ENCODE measurements around the gene ME3.

ME3 gene

GRCh38 chr11:86589856-86590589 is 82.4 kb downstream of the ME3 start:
- no peak for DNase-seq (ENCODE audit: low read depth in 2 of 3, low spot score in 2 of 3)

GRCh38 chr11:86589204-86589603 is 83.2 kb downstream of the ME3 start:
- no peak for DNase-seq (ENCODE audit: low read depth in 2 of 3, low spot score in 2 of 3)

DNA sequence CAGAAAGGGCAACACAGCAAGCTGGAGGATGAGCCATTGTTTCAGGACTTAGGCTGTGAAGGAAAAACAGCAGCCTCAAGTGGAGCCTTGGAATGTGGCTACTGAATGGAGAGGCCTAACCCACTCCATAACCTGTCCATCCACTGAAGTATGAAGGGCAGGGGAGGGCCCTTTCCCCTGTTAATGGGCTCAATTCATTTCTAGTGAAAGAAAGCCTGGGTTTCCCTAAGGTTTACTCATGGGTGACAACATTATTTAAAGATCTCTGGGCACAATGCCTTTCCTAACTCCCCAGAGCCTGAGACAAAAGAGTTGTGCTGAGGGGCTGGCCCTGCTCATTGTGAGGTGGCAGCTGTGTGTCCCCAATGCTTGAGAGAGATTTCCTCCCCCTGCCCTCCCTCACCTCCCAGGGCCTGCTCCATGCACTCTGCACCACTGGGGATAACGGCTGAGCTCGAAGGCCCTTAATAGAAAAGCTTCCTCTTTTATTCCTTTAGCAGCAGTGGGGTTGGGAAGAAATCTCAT is 83.8 kb downstream of the ME3 start:
- DNase-seq (ENCODE audit: low read depth in 2 of 3, low spot score in 2 of 3), result no peak

DNA sequence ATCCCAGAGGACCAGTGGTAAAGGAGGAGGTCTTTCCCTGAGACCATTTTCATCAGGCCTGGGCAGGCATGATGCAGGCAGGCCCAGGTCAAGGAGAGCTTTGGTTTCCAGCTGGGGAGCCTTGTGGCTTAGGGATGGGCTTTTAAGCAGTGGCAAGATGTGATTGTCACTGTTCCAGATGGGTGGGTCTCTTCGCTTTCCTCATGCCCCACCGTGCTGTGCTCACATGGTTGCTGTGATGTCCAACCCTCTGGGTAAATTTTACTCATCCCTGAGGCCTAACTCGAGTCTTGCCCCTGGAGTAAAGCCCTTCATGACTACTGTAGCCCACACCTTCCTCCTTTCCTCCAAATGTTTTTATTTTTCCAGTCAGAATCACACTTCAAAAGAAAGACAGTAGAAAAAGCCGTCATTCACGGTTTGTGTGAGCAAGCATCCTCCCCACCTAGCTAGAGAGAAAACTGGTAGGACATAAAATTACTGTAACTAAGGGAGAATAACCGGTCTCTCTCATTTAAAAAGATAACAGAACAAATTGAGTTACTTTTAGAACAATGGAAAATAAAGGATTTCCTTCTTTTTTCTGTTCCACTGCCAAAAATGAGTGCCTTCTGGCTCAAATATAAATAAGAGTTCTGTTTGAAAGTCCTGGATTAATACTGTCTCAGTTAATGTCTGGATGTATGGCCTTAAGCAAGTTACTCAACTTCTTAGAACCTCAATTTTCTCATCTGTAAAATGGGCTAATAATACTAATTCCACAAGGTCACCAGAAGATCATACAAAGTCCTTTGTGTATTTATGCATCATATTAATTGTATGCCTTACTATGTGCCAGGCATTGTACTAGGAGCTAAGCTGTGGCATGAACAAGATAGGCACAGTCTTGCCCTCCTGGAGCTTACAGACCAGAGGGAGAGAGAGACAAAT is 84.9 kb downstream of the ME3 start:
- DNase-seq (ENCODE audit: low read depth in 2 of 3, low spot score in 2 of 3), result no peak

- no peak for DNase-seq (ENCODE audit: low read depth in 2 of 3, low spot score in 2 of 3)
Measured at GRCh38 chr11:86586307-86586706, 86.1 kb downstream of the ME3 start.

- no peak for DNase-seq (ENCODE audit: low read depth in 2 of 3, low spot score in 2 of 3)
Measured at GRCh38 chr11:86582898-86583297, 89.5 kb downstream of the ME3 start.

GRCh38 chr11:86580535-86580934 is 91.9 kb downstream of the ME3 start:
- no peak for DNase-seq (ENCODE audit: low read depth in 2 of 3, low spot score in 2 of 3)

GRCh38 chr11:86579406-86579731 is 93.0 kb downstream of the ME3 start:
- no peak for DNase-seq (ENCODE audit: low read depth in 2 of 3, low spot score in 2 of 3)

DNA sequence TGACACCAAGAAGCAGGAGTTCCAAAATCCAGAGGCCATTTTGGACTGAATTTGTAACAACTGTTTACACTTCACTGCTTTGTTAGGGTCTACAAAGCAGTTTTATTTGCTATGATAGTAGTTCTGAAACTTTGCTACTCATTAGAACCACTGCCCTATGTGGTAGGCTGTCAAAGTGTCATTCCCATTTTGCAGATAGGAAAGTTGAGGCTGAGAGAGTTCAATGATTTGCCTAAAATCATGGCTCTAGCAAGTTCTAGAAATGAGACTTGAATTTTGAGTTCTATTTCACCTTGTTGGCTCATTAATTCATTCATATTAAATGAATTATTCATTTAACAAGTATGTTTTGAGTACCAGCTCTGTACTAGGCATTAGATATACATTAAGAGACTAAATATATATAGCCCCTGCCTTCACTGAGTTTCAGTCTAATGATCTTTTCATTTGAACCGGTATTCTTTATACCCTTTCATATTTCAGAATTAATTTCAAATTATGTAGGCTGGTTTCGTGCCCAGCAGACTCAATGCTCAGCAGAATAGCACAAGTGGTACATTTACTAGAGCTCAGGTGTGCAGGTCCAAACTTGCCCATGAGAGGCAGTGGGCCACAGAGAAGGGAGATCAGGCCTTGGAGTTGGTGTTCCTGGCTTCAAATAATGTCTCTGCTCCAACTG is 93.5 kb downstream of the ME3 start:
- no peak for DNase-seq (ENCODE audit: low read depth in 2 of 3, low spot score in 2 of 3)

DNA sequence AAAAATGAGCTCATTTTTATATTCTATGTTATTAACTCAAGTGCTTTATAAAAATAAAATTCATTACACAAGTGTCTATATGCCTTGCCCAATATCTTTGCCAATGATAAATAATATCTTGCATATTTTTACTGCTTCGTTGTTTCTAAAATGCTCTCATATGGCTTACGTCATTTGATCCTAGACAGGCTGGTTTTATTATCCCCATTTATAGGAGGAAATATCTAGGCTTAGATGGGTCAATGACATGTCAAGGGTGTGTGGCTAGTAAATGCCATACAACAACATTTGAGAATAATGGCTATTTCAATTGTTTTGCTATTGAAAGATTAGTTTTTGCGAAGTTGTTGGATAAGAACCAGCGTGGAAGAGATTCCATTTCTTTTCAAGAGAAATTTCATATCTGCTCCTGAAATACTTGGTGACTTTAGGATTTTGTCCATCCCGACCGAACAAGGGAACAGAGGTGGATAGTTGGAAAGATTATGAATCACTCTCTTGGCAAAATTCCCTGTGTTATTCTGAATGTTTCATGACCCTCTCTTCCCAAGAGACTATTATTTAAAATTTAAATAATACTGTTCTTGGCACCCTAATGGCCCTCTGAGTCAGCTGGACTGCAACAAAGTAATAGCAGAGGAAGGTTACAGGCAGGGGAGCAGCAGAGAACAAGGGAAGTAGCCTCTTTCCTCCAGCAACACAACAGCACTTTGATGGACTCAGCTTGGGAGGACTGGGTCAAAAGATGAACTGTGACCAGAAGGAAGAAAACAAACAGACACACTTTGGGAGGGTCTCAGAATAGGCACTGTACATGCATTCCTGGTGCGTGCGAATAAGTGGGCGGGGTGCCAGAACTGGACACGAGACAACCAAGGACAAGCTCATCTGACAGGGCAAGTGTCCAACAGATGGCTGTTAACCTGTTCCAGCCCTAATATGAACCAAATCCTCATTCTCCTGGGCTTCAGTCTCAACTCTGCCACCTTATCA is 94.5 kb downstream of the ME3 start:
- DNase-seq (ENCODE audit: low read depth in 2 of 3, low spot score in 2 of 3), result no peak

- no peak for DNase-seq (ENCODE audit: low read depth in 2 of 3, low spot score in 2 of 3)
Measured at GRCh38 chr11:86576946-86577624, 95.3 kb downstream of the ME3 start.

DNA sequence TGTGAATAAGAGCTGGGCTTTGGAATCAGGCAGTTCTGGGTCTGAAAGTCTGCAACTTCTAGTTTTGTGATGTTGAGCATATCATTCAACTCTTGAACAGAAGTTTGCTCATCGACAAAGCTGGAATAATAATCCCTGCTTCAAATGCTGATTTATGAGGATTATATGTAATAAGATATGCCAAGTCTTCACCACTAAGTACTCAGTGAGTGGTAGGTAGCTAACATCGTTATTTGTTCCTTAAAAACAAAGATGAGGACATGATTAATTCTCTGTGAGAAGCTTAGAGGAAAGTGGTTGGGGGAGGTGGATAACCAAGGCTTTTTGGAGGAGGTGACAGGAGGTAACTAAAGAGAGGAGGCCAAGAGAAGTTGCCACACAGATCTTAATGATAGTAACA is 96.5 kb downstream of the ME3 start:
- no peak for DNase-seq (ENCODE audit: low read depth in 2 of 3, low spot score in 2 of 3)

GRCh38 chr11:86575208-86575855 is 97.1 kb downstream of the ME3 start:
- DNase-seq (ENCODE audit: low read depth in 2 of 3, low spot score in 2 of 3), result no peak

DNA sequence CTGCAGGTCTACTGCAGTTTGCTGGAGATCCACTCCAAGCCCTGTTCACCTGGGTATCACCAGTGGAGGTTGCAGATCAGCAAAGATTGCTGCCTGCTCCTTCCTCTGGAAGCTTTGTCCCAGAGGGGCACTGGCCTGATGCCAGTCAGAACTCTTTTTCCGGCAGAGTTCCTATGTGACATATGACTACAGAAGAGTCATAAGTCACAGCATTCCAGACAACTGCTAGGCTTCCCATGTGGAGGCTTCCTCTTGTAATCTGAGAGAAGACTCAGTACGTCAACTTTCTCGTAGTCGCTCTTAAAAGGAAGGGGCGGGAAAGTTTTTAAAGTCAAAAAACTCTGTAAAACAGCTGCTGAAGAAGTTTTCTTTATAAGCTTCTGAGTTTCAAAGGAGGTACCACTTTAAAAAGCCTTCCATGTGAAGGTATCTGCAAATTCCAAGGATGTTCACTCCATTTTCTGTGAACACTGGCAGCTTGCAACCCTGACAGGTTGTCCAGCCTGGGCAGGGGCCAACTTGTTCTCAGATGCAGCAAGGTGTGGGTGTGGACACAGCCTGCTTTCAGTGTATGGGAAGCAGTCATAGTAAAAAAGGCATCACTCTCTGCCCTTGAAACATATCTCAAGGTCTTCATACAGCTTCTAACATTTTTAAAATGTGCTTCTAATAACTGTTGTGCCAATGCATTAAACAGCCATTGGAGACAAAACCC is 97.8 kb downstream of the ME3 start:
- no peak for DNase-seq (ENCODE audit: low read depth in 2 of 3, low spot score in 2 of 3)

DNA sequence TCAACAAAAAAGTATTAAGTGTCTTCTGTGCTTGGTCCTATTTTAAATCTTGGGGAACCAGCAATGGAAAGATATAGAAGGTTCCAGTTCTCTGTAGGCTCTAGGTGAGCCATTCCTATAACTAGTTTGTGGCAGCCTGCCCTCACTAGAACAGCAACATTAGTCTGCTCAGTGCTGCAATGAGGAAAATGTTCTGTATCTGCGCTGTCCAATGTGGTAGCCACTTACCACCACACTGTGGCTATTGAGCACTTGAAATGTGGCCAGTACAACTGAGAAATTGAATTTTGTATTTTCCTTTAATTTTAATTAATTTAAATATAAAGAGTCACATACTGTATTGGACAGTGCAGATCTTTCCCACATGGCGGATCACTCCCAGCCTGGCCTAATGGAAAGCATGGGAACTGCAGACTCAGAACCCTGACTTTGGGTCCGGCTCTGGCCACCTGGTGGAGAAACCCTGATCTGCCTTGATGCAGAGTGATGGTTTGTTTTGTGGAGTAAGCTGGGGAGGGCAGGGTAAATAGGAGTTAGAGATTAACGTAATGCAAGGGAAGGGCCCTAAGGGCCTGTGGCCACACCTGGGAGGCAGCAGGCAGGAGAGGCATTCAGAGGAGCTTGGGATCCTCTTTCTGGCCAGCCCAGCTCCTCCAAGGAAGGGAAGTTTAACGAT is 101.0 kb downstream of the ME3 start:
- DNase-seq (ENCODE audit: low read depth in 2 of 3, low spot score in 2 of 3), result no peak

GRCh38 chr11:86570451-86570850 is 102.0 kb downstream of the ME3 start:
- no peak for DNase-seq (ENCODE audit: low read depth in 2 of 3, low spot score in 2 of 3)

DNA sequence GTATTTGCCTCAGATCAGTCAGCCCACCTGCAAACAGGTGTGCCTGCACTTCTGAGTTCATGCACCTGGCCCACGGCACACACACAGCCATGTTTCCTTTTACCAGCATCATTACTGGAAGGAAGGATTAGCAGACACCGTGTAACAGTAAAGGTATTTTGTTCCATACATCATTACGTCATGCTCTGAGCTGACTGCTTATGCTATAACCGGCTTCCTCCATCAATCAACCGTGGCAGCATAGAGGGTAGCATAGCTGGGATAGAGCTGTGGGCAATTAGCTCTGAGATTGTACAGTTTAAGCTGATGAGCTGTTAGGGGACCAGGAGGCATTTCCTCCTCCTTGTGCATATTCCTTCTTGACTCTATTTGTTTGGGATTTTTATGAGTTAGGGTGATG is 102.4 kb downstream of the ME3 start:
- no peak for DNase-seq (ENCODE audit: low read depth in 2 of 3, low spot score in 2 of 3)

- no peak for DNase-seq (ENCODE audit: low read depth in 2 of 3, low spot score in 2 of 3)
Measured at GRCh38 chr11:86569109-86569508, 103.3 kb downstream of the ME3 start.

All from activated CD8-positive, alpha-beta memory T cell treated with anti-CD3 and anti-CD28 coated beads for 48 hours (primary cell).